Activated T-cell treated with anti-CD3 and anti-CD28 coated beads, Interleukin-2, amount 50 U/mL, for 72 hours (primary cell): ENCODE data around the gene GNG7. TPM values are rescaled to one million over a fixed set of nuclear protein-coding genes. Genes with fewer than 3 reads are reported as not detected.
"Not testable (repeated sequence)": the region's sequence is repeated elsewhere in the genome, so short reads cannot be mapped to it uniquely, and the experiment has no call there.

Experiments used
- ATAC-seq, 2 donors: fragments of 150-1000 bp; cut with Tn5 transposase; replicated peaks in 1 of 2; 2 replicates each; pipeline ENCODE4 v1.10.0; 2021; ENCODE audit warnings: moderate library complexity in 2 of 2, mild to moderate bottlenecking in 1 of 2
- DNase-seq, 2 donors: peaks; one replicate each; pipeline ENCODE4 v3.0.0; 2021 to 2022; ENCODE audit warnings: mixed read lengths in 1 of 2
- H3K27ac Mint-ChIP-seq: one replicate; pipeline ENCODE4 v1.8.0; 2022; ENCODE audit warnings: mild to moderate bottlenecking, moderate library complexity, mixed read lengths
- H3K27me3 Mint-ChIP-seq: one replicate; pipeline ENCODE4 v1.8.0; 2022; ENCODE audit warnings: low read depth, mixed read lengths
- H3K36me3 Mint-ChIP-seq, 2 donors: one replicate each; pipeline ENCODE4 v1.8.0; 2022; ENCODE audit warnings: mixed read lengths in 2 of 2, mild to moderate bottlenecking in 1 of 2; ENCODE audit not compliant: insufficient read depth in 2 of 2
- H3K4me1 Mint-ChIP-seq: one replicate; pipeline ENCODE4 v1.8.0; 2022; ENCODE audit warnings: low read depth, mixed read lengths
- H3K4me3 Mint-ChIP-seq, 2 donors: one replicate each; pipeline ENCODE4 v1.8.0; 2022; ENCODE audit warnings: mild to moderate bottlenecking in 2 of 2, mixed read lengths in 2 of 2, moderate library complexity in 2 of 2
- H3K9me3 Mint-ChIP-seq, 2 donors: one replicate each; pipeline ENCODE4 v1.8.0; 2022; ENCODE audit warnings: mixed read lengths in 2 of 2
- total RNA-seq, 2 donors: library from RNA; stranded (reverse); gene quantifications; one replicate each; pipeline ENCODE4 v1.2.3, GENCODE V29; 2022

GNG7 gene
- total RNA-seq, 2 donors from 2014 or later, result 1.3 TPM

DNA sequence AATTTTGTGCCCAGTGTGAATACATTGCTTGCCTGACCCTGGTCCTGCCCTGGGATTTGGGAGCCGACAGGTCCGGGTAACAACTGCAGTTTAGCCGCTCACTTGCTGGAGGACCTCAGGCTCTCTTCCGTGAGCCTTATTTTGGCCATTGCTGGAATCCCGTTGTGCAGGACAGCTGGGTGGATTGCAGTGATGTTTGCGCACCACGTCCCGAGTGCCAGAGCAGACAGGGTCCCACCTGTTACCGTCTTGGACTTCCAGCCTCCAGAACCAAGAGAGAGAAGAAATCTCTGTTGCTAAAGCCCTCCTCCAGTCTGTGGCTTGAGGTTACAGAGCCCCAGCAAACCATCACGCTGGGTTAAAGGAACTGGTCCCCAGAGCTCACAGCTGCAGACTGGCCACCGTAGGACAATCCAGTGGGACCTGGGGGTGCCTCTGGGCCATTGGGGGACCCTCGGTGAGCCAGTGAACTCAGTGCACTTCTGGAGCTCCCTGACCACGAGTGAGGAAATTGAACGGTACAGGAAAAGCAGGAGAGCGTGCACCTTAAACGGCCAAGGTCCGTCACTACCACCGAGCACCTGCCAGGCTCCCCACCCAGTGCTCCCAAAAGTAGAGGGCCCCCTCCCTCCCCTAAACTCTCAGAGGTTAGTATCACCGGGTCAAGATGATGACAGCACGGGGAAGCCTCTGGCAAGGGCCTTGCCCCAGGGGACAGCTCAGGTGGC is 92.9 kb downstream of the GNG7 start:
- H3K4me3 Mint-ChIP-seq, result peak overlapping the region; percentile 62 to 68
- H3K4me1 Mint-ChIP-seq, result peaks cover 62% of the 10 kb centered on the region
- H3K27me3 Mint-ChIP-seq, result peaks cover 36% of the 10 kb centered on the region

DNA sequence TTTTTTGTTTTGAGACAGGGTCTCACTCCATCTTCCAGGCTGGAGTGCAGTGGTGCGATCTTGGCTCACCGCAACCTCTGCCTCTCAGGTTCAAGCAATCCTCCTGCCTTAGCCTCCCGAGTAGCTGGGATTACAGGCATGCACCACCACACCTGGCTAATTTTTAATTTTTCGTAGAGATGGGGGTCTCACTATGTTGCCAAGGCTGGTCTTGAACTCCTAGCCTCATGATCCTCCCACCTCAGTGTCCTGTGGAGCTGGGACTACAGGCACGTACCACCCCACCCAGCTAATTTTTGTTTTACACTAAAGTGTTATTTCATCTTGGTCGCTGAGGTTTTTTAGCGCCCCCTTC is 93.5 kb downstream of the GNG7 start:
- H3K36me3 Mint-ChIP-seq, DNase-seq, ATAC-seq, H3K9me3 Mint-ChIP-seq, H3K27ac Mint-ChIP-seq: not testable (repeated sequence)
- Mint-ChIP-seq H3K4me1 (peaks cover 56% of the 10 kb centered on the region), H3K27me3 (peaks cover 36% of the 10 kb centered on the region), H3K4me3 (peak overlapping the region; percentile 7 to 68)

More for the DNA sequence above, 92.9 kb downstream of the GNG7 start:
- Mint-ChIP-seq H3K36me3 (peaks cover 0 to 2% of the 10 kb centered on the region in 2 donors), H3K9me3 (no peaks in the 10 kb centered on the region), H3K27ac (no peak overlapping the region)
- DNase-seq (no peak), ATAC-seq (no peak)

DNA sequence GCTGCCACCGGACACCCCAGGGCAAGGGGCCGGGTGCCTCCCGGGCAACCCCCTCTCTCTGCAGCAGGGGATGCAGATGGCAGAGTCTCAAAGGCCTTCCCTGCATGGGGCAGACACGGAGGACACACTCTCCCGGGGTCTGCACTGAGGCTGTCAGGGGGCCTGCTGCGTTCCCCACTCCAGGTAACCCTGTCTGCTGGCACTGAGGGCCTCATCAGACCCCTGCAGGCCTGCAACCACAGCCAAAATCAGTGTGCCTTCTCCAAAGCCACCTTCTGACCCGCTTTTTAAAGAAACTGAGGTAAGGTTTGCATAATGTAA is 93.9 kb downstream of the GNG7 start:
- H3K4me3 Mint-ChIP-seq, result peak overlapping the region; percentile 82
- H3K27me3 Mint-ChIP-seq, result peaks cover 34% of the 10 kb centered on the region
- peaks cover 0 to 2% of the 10 kb centered on the region in 2 donors for H3K36me3 Mint-ChIP-seq
- no peaks in the 10 kb centered on the region for H3K9me3 Mint-ChIP-seq
- no peak for DNase-seq
- peaks cover 52% of the 10 kb centered on the region for H3K4me1 Mint-ChIP-seq
- no peak overlapping the region for H3K27ac Mint-ChIP-seq
- peak in 1 of 2 donors; percentile 34 for ATAC-seq

DNA sequence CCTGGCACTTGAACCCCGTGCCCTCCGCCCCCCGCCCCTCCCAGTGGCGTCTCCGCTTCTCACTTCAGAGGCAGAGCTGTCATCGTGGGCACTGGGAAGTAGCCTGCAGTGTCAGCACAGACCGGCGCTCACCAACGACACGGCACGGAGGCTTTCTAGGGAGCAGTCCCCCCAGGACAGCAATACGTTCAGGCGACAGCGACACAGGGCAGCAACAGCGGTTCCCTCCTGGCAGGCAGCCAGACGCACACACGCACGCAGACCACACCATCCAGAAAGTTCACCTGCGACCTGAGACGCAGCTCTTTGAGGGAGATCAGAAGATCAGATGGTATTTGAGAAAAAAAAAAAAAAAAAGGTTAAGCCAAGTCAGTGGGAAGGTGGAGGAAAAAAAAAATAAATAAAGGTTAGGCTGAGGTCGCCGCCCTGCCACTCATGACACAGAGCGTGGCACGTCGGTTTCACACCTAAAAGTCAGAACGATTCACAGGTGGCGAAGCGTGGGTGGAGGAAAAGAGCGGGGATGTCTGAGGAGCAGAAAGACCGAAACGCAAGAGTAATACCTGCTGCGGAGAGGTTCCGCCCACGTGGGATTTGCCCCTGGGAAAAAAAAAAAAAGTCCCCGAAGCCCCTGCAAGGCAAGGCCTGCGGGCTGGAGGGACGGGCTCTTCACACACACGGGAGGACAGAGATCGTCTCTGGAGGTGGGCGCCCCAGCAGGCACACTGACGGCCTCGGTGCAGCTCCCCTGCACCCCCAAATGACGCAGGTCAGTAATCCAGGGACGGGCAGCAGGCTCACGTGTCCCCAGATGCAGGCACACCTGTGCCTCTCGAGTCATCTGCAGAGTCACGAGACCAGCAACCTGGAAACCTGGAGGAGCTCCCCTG is 94.5 kb downstream of the GNG7 start:
- ATAC-seq (peak; percentile 84), DNase-seq (peak; percentile 88 to 96)
- Mint-ChIP-seq H3K4me3 (peak overlapping the region; percentile 82), H3K9me3 (no peaks in the 10 kb centered on the region), H3K36me3 (peaks cover 0 to 2% of the 10 kb centered on the region in 2 donors), H3K27me3 (peaks cover 29% of the 10 kb centered on the region), H3K27ac (peak overlapping the region; percentile 80), H3K4me1 (peaks cover 46% of the 10 kb centered on the region)

DNA sequence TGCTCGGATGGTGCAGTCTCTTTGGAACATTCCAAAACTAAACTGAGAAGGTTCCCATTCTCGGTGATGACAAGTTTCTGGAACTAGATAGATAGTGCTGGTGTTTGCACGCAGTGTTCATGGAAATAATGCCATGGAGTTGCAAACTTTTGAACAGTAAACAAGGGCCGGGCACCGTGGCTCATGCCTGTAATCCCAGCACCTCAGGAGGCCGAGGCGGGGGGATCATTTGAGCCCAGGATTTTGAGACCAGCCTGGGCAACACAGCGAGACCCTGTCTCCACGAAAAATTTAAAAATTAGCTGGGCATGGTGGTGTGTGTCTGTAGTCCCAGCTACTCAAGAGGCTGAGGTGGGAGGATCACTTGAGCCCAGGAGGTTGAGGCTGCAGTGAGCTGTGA is 95.7 kb downstream of the GNG7 start:
- Mint-ChIP-seq H3K4me3 (peak overlapping the region; percentile 82), H3K27me3 (peaks cover 24% of the 10 kb centered on the region), H3K4me1 (peaks cover 38% of the 10 kb centered on the region)
- H3K36me3 Mint-ChIP-seq, DNase-seq, ATAC-seq, H3K27ac Mint-ChIP-seq, H3K9me3 Mint-ChIP-seq: not testable (repeated sequence)

DNA sequence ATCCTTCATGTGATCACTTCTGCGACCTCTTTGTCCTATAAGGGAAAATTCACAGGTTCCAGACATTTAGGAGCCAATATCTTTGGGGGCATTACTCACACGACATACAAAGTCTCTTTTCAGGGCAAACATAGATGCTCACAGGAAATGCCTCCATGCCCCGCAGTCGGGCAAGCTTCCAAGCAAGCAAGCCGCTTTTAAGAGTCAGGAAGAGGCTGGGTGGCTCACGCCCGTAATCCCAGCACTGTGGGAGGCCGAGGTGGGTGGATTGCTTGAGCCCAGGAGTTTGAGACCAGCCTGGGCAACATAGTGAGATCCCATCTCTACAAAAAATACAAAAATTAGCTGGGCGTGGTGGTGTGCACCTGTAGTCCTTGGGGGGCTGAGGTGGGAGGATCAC is 96.6 kb downstream of the GNG7 start:
- H3K36me3 Mint-ChIP-seq, H3K9me3 Mint-ChIP-seq, DNase-seq, H3K27ac Mint-ChIP-seq, ATAC-seq: not testable (repeated sequence)
- H3K4me3 Mint-ChIP-seq, result peak overlapping the region in 1 of 2 donors; percentile 10
- H3K4me1 Mint-ChIP-seq, result peaks cover 38% of the 10 kb centered on the region
- H3K27me3 Mint-ChIP-seq, result peaks cover 30% of the 10 kb centered on the region

DNA sequence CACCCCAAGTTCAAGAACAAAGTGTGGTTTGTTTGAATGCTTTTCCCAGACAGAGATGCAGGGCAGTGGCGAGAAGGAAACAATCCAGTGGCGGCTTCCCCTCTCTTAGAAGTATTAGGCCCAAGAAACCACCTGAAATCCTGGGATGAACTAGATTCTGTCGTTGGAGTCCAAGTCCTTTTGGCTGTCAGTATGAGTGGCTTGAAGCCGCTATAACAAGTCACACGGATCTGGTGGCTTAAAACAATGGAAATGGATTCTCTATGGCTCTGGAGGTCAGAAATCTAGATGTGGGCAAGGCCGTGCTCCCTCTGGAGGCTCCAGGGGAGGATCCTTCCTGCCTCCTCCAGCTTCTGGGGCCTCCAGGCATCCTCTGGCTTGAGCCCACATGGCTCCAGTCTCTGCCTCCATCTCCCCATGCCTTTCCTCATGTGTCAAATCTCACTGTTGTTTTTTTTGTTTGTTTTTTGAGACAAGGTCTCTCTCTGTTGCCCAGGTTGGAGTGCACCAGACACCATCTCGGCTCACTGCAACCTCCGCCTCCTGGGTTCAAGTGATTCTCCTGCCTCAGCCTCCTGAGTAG is 97.7 kb downstream of the GNG7 start:
- no peak for ATAC-seq

DNA sequence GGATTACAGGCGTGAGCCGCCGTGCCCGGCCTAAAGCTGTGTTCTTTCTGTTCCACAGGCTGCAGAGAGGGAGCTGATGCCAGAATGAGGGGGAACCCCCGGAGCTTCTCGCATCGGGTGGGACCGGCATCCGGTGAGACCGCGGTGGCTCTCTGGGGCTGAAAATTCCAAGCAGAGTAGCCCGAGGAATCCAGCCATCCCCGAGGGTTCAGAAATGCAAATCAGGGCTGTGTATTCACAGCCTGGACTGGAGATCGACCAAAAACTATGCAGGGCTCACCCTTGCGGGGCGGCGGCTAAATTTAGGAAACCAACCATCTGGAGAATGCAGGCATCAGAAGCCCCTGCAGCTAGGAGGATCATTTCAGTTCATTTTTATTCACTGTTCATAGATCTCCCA is 99.2 kb downstream of the GNG7 start:
- Mint-ChIP-seq H3K4me1 (peaks cover 31% of the 10 kb centered on the region), H3K4me3 (no peak overlapping the region), H3K36me3 (peaks cover 0 to 3% of the 10 kb centered on the region in 2 donors), H3K27me3 (peaks cover 21% of the 10 kb centered on the region), H3K9me3 (no peaks in the 10 kb centered on the region), H3K27ac (no peak overlapping the region)
- ATAC-seq, result no peak
- no peak for DNase-seq

More for the DNA sequence above, 97.7 kb downstream of the GNG7 start:
- Mint-ChIP-seq H3K9me3 (no peaks in the 10 kb centered on the region), H3K27ac (no peak overlapping the region), H3K4me1 (peaks cover 32% of the 10 kb centered on the region), H3K27me3 (peaks cover 30% of the 10 kb centered on the region), H3K36me3 (peaks cover 0 to 3% of the 10 kb centered on the region in 2 donors), H3K4me3 (no peak overlapping the region)
- no peak for DNase-seq

DNA sequence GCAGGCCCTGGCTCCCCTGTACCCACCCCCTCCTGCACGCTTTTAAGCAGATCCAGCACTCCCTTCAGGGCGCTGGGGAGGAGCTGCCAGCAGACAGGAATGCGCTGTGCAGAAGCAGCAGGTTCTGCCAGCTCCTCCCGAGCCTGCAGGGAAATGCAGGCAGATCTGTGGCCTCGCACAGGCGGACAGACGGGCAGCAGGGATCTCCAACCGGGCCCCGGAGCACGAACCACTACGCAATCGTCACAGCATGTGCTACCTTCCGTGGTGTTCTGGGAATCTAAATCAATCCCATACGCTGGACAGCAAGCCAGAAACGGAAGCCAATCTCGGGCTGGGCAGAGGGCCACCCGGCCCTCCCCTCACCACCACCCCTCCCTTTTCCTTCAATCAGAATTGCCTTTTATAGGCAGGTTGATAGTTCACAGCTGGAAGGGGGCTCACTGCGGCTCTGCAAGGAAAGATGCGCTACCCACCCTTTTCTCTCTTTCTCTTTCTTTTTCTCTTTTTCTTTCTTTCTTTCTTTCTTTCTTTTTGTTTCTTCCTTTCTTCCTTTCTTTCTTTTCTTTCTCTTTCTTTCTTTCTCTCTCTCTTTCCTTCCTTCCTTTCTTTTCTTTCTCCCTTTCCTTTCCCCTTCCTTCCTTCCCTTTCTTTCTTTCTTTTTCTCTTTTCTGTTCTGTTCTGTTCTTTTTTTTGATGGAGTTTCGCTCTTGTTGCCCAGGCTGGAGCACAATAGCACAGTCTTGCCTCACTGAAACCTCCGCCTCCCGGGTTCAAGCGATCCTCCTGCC is 99.9 kb downstream of the GNG7 start:
- H3K27me3 Mint-ChIP-seq, result peaks cover 15% of the 10 kb centered on the region
- no peaks in the 10 kb centered on the region for H3K9me3 Mint-ChIP-seq
- H3K36me3 Mint-ChIP-seq, result peaks cover 0 to 3% of the 10 kb centered on the region in 2 donors
- ATAC-seq (no peak), DNase-seq (no peak)
- peaks cover 24% of the 10 kb centered on the region for H3K4me1 Mint-ChIP-seq
- no peak overlapping the region for H3K27ac Mint-ChIP-seq
- no peak overlapping the region for H3K4me3 Mint-ChIP-seq

DNA sequence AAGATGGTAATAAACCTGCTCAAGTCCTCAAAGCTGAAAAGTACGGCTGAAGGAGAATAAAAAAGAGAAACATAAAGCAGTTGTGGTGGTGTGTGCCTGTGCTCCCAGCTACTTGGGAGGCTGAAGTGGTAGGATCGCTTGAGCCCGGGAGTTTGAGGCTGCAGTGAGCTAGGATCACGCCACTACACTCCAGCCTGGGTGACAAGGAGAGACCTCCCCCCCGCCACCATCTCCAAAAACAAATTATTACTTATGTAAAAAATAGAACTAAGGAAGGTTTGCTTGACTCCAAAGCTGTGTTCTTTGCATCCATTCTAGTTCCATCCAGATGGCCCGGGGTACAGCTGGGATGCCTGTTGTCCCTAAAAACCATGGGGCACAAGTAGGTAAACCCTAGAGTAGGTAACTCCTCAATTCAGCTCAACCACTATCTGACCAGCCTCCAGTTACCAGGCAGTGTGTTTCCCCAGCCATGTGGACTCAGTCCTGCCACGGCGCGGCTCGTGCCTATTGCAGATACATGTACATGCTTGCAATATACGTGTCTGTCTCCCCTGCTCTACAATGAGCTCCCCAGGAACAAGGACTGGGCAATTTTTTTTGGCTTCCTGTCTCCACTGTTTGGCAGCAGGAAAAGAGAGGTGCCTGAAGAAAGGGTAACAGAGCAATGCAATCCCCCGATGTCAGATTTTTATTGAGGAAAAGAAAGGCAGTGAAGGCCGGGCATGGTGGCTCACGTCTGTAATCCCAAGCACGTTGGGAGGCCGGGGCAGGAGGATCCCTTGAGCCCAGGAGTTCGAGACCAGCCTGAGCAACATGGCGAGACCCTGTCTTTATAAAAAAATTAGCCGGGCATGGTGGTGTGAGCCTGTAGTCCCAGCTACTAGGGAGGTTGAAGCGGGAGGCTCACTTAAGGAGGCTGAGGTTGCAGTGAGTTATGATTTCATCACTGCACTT is 101.3 kb downstream of the GNG7 start:
- no peak overlapping the region for H3K4me3 Mint-ChIP-seq
- H3K9me3 Mint-ChIP-seq, result no peaks in the 10 kb centered on the region
- H3K27me3 Mint-ChIP-seq, result peaks cover 14% of the 10 kb centered on the region
- DNase-seq (no peak), ATAC-seq (no peak)
- peaks cover 0 to 3% of the 10 kb centered on the region in 2 donors for H3K36me3 Mint-ChIP-seq
- no peak overlapping the region for H3K27ac Mint-ChIP-seq
- H3K4me1 Mint-ChIP-seq, result peaks cover 14% of the 10 kb centered on the region

DNA sequence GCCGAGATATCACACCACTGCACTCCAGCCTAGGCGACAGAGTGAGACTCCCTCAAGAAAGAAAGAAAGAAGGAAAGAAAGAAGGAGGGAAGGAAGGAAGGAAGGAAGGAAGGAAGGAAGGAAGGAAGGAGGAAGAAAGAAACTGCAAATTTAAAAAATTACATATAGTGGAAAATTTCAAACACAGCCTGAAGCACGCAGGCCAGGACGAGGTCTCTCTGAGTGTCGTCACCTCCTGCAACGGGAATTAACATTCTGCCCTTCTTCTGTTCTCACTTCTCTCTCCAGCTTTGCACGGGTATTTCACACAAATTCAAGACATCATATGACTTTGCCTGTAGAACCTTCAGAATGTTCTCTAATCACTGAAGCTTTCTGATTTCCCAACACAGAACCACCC is 108.2 kb downstream of the GNG7 start:
- H3K36me3 Mint-ChIP-seq, result peaks cover 0 to 1% of the 10 kb centered on the region in 2 donors
- H3K9me3 Mint-ChIP-seq, result peaks cover 2 to 4% of the 10 kb centered on the region in 2 donors
- DNase-seq (no peak), ATAC-seq (no peak)
- no peak overlapping the region for H3K27ac Mint-ChIP-seq
- peaks cover 20% of the 10 kb centered on the region for H3K27me3 Mint-ChIP-seq
- H3K4me3 Mint-ChIP-seq, result no peak overlapping the region
- peaks cover 10% of the 10 kb centered on the region for H3K4me1 Mint-ChIP-seq

DNA sequence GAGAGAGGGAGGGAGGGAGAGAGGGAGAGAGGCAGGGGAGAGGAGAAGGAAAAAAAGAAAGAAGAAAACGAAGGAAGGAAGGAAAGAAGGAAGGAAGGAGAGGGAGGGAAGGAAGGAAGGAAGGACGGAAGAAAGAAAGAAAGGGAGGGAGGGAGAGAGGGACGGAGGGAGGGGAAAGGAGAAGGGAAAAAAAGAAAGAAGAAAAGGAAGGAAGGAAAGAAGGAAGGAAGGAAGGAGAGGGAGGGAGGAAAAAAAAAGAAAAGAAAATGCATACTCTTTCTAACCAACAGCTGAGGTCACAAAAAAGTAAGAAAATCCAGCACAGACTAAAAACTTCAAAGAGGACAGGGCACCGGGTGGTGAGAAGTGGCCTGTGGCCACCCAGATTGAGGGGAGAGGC is 109.7 kb downstream of the GNG7 start:
- H3K4me3 Mint-ChIP-seq, result no peak overlapping the region
- DNase-seq (no peak), ATAC-seq (no peak)
- peaks cover 20% of the 10 kb centered on the region for H3K27me3 Mint-ChIP-seq
- peaks cover 0 to 1% of the 10 kb centered on the region in 2 donors for H3K36me3 Mint-ChIP-seq
- H3K9me3 Mint-ChIP-seq, result peaks cover 2 to 4% of the 10 kb centered on the region in 2 donors
- H3K27ac Mint-ChIP-seq, result no peak overlapping the region
- no peaks in the 10 kb centered on the region for H3K4me1 Mint-ChIP-seq
